HuH-7.5 (cell line): ENCODE data around the gene TCN1.
"Not testable (repeated sequence)": the region's sequence is repeated elsewhere in the genome, so short reads cannot be mapped to it uniquely, and the experiment has no call there.

Experiments
- DNase-seq: peaks from one replicate; pipeline ENCODE4 v3.0.0; 2011; ENCODE audit warnings: low spot score

TCN1 gene

GRCh38 chr11:59866397-59866796 is at the start of gene TCN1:
Gene TCN1, minus strand, starts transcription at chr11:59866487. Its CDS starts 17 bp downstream, at chr11:59866470.
- DNase-seq, result no peak

DNA sequence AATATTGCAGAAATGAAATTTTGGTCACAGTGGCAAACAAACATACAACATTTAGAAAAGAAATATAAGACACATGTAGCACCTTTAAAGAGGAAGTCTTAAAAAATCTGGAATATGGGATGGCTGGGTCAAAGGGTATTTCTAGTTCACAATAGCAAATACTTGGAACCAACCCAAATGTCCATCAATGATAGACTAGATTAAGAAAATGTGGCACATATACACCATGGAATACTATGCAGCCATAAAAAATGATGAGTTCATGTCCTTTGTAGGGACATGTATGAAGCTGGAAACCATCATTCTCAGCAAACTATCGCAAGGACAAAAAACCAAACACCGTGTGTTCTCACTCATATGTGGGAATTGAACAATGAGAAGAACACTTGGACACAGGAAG is 37.3 kb upstream of the TCN1 start:
- not testable (repeated sequence) for DNase-seq

DNA sequence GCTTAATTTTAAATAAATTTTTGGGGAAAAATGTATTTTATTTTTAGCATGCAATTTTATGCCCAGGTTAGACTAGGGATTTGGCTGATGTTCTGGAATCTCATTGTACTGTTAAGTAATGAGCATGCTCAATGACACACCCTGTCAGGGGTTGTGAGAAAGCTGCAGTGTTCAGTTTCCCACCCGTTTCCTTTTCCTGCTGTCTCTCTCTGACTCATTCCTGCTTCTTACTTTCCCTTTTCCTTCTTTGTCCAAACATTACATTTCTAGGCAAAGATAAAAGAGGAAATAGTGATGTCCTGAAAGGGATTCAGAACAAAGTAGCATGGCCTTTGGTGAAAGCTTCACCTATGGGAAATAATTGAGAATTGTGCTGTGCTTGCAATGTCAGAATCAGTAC is 35.0 kb upstream of the TCN1 start:
- DNase-seq, result no peak

DNA sequence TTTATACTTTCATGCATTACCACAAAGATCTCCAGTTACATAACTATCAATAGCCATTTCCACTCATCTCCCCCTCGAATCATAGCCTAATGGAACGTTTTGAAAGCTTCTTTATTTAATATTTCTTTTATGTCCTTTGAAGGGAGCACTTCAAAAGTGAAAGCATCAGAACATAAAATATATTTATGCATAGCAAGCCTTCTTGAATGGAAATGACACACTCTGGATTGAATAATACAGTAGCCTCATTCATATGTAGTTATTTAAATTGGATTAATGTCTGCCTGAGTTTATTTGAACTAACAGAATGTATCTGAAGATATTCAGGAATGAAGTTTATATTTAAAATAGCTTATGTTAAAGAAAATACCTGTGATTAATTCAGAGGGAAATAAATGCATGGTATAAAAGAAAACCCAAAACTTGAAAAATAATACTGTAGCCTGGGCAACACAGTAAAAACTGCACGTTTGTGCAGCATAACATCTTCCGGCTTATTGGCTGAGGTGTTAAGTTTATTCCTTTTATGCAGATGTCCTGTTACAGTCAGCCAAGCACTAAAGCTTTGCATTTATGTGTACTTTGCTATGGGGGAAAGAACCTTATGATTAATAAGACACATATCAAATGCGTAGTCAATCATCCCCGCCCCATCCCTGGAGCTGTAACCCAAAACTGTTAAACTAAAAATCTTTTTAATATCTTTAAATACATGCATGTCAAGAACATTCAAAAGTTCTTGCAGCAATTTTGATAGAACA is 34.3 kb upstream of the TCN1 start:
- no peak for DNase-seq

- no peak for DNase-seq
Measured at GRCh38 chr11:59899532-59899931, 33.2 kb upstream of the TCN1 start.

DNA sequence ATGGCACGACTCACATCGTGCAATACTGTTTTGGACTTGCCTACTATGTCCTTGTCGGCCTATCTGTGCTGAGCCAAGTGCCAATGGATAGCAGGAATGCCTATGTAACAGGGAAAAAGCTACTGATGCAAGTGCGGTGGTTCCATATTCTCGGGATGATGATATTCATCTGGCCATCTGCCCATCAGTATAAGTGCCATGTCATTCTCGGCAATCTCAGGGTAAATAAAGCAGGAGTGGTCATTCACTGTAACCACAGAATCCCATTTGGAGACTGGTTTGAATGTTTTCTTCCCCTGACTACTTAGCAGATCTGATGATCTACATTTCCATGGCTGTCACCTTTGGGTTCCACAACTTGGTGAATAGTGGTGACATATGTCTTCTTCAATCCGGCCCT is 32.4 kb upstream of the TCN1 start:
- DNase-seq, result no peak

- no peak for DNase-seq
Measured at GRCh38 chr11:59898046-59898445, 31.8 kb upstream of the TCN1 start.

- no peak for DNase-seq
Measured at GRCh38 chr11:59894616-59895015, 28.3 kb upstream of the TCN1 start.

DNA sequence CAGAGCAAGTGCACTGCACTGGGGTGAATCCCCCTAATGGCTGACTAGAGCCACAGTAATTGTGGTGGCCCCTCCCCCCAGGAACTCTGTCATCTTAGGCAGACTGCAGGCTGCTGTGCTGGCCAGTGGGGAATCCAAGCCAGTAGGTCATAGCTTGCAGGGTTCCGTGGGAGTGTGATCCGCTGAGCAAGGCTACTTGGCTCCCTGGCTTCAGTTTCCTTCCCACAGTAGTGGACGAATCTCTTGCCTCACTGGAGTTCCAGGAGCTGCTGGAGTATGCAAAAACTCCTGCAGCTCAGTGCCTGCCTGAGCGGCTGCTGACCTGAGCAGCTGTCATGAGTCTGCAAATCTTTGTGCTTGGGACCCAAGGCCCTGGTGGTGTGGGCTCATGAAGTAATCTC is 25.5 kb upstream of the TCN1 start:
- DNase-seq, result no peak

- DNase-seq, result not testable (repeated sequence)
Measured at GRCh38 chr11:59887156-59887555, 20.9 kb upstream of the TCN1 start.

- DNase-seq, result no peak
Measured at GRCh38 chr11:59883597-59883996, 17.3 kb upstream of the TCN1 start.

DNA sequence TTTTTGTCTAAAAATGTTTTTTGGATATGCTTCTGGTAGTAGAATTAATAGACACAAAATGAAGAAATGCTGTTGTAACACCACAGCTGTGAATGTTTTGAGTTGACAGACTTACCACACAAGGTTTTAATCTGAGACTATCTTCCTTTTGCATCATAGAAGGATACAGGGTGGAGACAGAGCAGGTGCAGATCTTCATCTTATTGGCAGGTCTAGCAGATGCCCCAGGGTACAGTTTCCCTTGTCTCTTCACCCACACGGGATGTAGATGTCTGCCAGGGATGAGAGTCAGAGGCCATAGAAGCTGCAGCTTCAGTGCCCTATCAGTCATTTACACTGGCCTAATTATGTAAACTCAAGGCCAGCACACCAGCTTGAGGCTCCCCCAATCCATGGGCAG is 13.3 kb upstream of the TCN1 start:
- DNase-seq, result no peak

- DNase-seq, result no peak
Measured at GRCh38 chr11:59878575-59878974, 12.3 kb upstream of the TCN1 start, which contains the start of gene OOSP3. Gene OOSP3, plus strand, starts transcription at chr11:59878782. Its CDS starts 27 bp downstream, at chr11:59878809.

DNA sequence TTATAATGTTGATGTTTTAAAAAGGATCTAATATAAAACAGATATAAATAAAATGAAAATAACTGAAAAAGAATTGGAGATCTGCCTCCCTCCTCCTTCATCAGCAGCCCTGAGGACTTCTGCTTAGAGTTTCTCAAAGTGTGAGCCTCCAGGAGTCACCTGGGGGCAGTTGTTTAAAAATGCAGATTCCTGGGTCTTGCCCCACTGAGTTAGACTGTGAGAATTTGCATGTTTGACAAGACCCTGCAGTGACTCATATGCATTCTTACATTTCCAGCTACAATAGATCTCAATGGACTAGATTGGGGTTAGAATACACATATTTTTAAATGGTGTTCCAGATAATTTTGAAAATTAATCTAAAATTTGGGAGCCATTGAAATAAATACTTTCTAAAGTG is 11.5 kb upstream of the TCN1 start:
- no peak for DNase-seq

DNA sequence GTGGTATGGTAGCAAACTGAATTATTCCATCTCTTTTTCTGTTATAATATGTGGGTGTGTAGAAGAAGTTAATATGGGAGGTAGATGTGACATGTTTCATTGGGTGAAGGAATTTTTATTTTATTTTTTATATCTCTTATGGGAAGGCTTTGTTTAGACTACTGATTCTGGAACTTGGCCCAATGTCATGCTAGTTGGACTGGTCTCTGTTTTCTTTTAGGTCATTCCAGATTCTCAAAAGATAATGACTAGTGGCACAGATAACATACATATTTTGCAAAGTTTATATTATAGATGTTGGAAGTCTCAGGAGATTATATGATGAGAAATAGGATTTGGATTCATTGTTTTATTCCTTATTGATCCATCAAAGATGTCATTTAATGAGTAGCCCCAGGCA is 11.0 kb upstream of the TCN1 start:
- DNase-seq, result no peak

- peak; percentile 36 for DNase-seq
Measured at GRCh38 chr11:59875856-59876519, 9.7 kb upstream of the TCN1 start.

DNA sequence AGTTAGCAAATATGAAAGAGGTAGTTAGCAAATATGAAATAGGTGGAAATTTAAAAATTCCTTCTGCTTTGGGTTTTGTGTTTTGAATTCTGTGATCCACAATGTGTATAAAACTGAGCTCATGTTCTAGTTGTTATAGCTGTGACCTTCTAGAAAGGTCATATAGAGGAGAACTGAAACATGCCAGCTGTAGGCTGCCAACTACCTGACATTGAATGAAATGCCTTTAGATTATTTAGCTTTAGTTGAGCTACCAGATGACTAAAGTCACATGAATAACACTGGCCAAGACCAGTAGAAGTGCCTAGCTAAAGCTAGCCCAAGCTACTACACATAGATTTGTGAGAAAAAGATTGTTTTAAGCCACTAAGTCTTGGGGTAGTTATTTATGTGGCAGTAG is 5.8 kb upstream of the TCN1 start:
- DNase-seq, result no peak

DNA sequence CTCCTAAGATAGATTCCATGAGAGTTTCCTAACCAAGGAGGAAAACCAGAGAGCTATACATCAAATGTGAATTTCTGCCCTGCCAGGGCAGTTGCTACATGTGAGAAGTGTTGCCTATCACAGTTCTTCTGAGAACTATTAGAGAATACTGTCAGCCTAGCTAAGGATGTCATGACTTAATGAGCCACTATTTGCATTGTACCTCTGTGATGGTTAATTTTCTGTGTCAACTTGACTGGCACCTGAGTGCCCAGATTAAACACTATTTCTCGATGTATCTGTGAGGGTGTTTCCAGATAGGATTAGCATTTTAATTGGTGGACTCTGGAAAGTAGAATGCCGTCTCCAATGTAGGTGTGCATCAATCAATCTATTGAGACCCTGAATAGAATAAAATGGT is 1.7 kb upstream of the TCN1 start:
- no peak for DNase-seq

DNA sequence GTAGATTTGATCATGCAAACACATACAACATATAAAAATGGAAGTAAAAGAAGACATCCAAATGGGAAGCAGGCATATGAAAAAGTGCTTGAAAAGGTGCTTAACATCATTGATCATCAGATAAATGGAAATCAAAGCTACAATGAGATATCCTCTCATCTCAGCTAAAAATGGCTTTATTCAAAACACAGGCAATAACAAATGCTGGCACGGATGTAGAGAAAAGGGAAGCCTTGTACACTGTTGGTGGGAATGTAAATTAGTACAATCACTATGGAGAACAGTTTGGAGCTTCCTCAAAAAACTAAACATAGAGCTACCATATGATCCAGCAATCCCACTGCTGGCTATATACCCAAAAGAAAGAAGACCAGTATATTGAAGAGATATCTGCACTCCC is 549 bp upstream of the TCN1 start:
- no peak for DNase-seq

- no peak for DNase-seq
Measured at GRCh38 chr11:59865031-59865430, 1.3 kb downstream of the TCN1 start.

DNA sequence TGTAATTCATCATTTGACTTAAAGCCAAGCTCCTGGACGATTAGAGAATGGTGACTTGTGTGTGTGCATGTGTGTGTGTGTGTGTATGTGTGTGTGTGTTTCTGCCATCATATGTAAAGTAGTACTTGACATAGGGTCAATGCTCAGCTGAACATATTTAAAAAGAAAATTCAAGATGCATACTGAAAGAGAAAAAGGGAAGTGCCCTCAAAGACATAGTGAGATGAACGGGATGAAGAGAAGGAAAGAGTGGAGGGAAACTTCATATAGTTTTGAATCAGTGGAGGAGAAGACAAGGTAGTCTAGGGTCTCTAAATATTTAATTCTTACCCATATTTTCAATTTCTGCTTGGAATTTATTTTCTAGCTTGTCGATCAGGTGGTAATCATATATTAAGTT is 4.0 kb downstream of the TCN1 start:
- no peak for DNase-seq

GRCh38 chr11:59859673-59860072 is 6.6 kb downstream of the TCN1 start:
- DNase-seq, result no peak
